HG02943 (cell line): ENCODE results near the gene U2AF1L4.

Experiments
- ATAC-seq: cut with Tn5 transposase; IDR thresholded peaks from one replicate; pipeline ENCODE4 v1.9.1; 2021; ENCODE audit warnings: mild to moderate bottlenecking, low read depth, moderate library complexity; ENCODE audit not compliant: unreplicated experiment

U2AF1L4 gene

GRCh38 chr19:35743640-35744429 is 1.4 kb downstream of the U2AF1L4 start:
- no peak for ATAC-seq

GRCh38 chr19:35742121-35742724 is 3.0 kb downstream of the U2AF1L4 start, which contains the start of gene IGFLR1:
Gene IGFLR1, minus strand, starts transcription at chr19:35742452. Its CDS starts 1,272 bp downstream, at chr19:35741180.
- no peak for ATAC-seq

GRCh38 chr19:35741203-35741515 is 4.1 kb downstream of the U2AF1L4 start:
- no peak for ATAC-seq

- ATAC-seq: peak; percentile 56
These were observed 4.6 kb downstream of the U2AF1L4 start for GRCh38 chr19:35740423-35741202.

GRCh38 chr19:35740108-35740422 is 5.2 kb downstream of the U2AF1L4 start:
- ATAC-seq: no peak

GRCh38 chr19:35739275-35740107 is 5.7 kb downstream of the U2AF1L4 start:
- no peak for ATAC-seq

- ATAC-seq: no peak
These were observed 6.4 kb downstream of the U2AF1L4 start for GRCh38 chr19:35738887-35739229.

- ATAC-seq: no peak
These were observed 7.0 kb downstream of the U2AF1L4 start for GRCh38 chr19:35738021-35738886.

- no peak for ATAC-seq
These were observed 8.0 kb downstream of the U2AF1L4 start for GRCh38 chr19:35736913-35737886.

- no peak for ATAC-seq
These were observed 10.3 kb downstream of the U2AF1L4 start for GRCh38 chr19:35734889-35735288.

- ATAC-seq: no peak
These were observed 10.9 kb downstream of the U2AF1L4 start for GRCh38 chr19:35734273-35734672.

- ATAC-seq: no peak
These were observed 11.8 kb downstream of the U2AF1L4 start for GRCh38 chr19:35733180-35734125.

GRCh38 chr19:35732540-35733179 is 12.6 kb downstream of the U2AF1L4 start:
- no peak for ATAC-seq

GRCh38 chr19:35731779-35732405 is 13.3 kb downstream of the U2AF1L4 start:
- ATAC-seq: no peak

GRCh38 chr19:35731353-35731752 is 13.9 kb downstream of the U2AF1L4 start:
- ATAC-seq: no peak

- ATAC-seq: no peak
These were observed 14.9 kb downstream of the U2AF1L4 start for GRCh38 chr19:35730326-35730725.

GRCh38 chr19:35729763-35730162 is 15.5 kb downstream of the U2AF1L4 start:
- ATAC-seq: no peak
